Inferior parietal cortex (tissue), 1 donor: ENCODE data around the gene POU4F1.
"Not testable (repeated sequence)": the region's sequence is repeated elsewhere in the genome, so short reads cannot be mapped to it uniquely, and the experiment has no call there.

Experiments
- DNase-seq: peaks from one replicate; pipeline ENCODE4 v3.0.0-alpha.2; 2016; ENCODE audit errors: extremely low spot score

The POU4F1 gene

GRCh38 chr13:78603240-78603957 lies at the start of gene POU4F1:
TSS of gene POU4F1 (minus strand) at chr13:78603552. CDS start at chr13:78603326, 226 bp downstream.
- no peak for DNase-seq

- no peak for DNase-seq
These were observed 49.3 kb upstream of the POU4F1 start for GRCh38 chr13:78652651-78653050.

GRCh38 chr13:78650717-78651083 lies 47.3 kb upstream of the POU4F1 start:
- no peak for DNase-seq

- DNase-seq = no peak
These were observed 46.8 kb upstream of the POU4F1 start for GRCh38 chr13:78649997-78650716.

GRCh38 chr13:78647109-78647678 lies 43.8 kb upstream of the POU4F1 start:
- DNase-seq = not testable (repeated sequence)

GRCh38 chr13:78638216-78638615 lies 34.9 kb upstream of the POU4F1 start:
- DNase-seq = no peak

- DNase-seq = no peak
These were observed 33.1 kb upstream of the POU4F1 start for GRCh38 chr13:78636495-78636894.

GRCh38 chr13:78632996-78633395 lies 29.6 kb upstream of the POU4F1 start:
- no peak for DNase-seq

GRCh38 chr13:78631077-78631476 lies 27.7 kb upstream of the POU4F1 start:
- DNase-seq = no peak

GRCh38 chr13:78630511-78630910 lies 27.2 kb upstream of the POU4F1 start:
- DNase-seq = no peak

GRCh38 chr13:78625384-78625783 lies 22.0 kb upstream of the POU4F1 start:
- DNase-seq = no peak

GRCh38 chr13:78623132-78623531 lies 19.8 kb upstream of the POU4F1 start:
- no peak for DNase-seq

- no peak for DNase-seq
These were observed 17.7 kb upstream of the POU4F1 start for GRCh38 chr13:78620936-78621470.

GRCh38 chr13:78618411-78618810 lies 15.1 kb upstream of the POU4F1 start:
- no peak for DNase-seq

- DNase-seq = no peak
These were observed 7.7 kb upstream of the POU4F1 start for GRCh38 chr13:78611040-78611439.

- DNase-seq = no peak
These were observed 7.1 kb upstream of the POU4F1 start for GRCh38 chr13:78610381-78610883.

- no peak for DNase-seq
These were observed 6.3 kb upstream of the POU4F1 start for GRCh38 chr13:78609464-78610205.

GRCh38 chr13:78608688-78609463 lies 5.5 kb upstream of the POU4F1 start:
- no peak for DNase-seq

GRCh38 chr13:78608252-78608687 lies 4.9 kb upstream of the POU4F1 start:
- DNase-seq = no peak

GRCh38 chr13:78607409-78608251 lies 4.3 kb upstream of the POU4F1 start:
- no peak for DNase-seq
